Measurements from ENCODE around the gene PCDH11Y.
"Not testable (repeated sequence)": the region's sequence is repeated elsewhere in the genome, so short reads cannot be mapped to it uniquely, and the experiment has no call there.

The PCDH11Y gene

DNA sequence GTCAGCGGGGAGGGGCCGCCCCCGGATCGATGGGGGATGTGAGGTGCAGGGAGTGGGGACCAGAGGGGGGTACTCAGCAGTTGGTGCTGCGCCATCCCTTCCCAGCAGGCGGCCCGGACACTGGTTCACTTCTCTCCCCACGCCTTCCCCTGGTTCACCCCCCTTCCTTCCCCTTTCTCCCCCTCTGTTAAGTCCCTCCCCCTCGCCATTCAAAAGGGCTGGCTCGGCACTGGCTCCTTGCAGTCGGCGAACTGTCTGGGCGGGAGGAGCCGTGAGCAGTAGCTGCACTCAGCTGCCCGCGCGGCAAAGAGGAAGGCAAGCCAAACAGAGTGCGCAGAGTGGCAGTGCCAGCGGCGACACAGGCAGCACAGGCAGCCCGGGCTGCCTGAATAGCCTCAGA lies at the start of gene PCDH11Y:
Gene PCDH11Y (plus strand): TSS at position 240 of the 400 bp plus-strand sequence. CDS start 56,804 bp downstream, outside the sequence.
- DNase-seq (ENCODE audit: low read depth in 2 of 3, low spot score in 2 of 3): not testable (repeated sequence)

DNA sequence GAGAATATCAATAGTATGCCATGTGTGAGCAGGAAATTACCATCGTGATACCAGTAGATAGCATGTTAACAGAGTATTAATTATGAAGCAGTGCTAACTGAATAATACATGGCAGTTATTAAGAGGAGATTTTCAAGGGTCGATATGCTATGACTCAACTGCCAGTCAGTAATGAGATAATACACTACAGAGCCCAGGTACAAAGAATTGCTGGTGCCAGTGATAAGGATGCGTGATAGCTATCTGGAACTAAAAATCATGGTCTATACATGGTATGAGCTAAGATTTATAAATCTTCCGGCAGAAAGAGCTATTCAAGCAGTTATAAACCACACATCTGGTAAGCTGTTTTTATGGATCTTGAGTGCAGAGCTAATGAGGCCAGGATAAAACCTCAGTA lies 32.2 kb upstream of the PCDH11Y start:
- DNase-seq (ENCODE audit: low read depth in 2 of 3, low spot score in 2 of 3): not testable (repeated sequence)

GRCh38 chrY:4991743-4992400 lies 8.2 kb upstream of the PCDH11Y start:
- not testable (repeated sequence) for DNase-seq (ENCODE audit: low read depth in 2 of 3, low spot score in 2 of 3)

DNA sequence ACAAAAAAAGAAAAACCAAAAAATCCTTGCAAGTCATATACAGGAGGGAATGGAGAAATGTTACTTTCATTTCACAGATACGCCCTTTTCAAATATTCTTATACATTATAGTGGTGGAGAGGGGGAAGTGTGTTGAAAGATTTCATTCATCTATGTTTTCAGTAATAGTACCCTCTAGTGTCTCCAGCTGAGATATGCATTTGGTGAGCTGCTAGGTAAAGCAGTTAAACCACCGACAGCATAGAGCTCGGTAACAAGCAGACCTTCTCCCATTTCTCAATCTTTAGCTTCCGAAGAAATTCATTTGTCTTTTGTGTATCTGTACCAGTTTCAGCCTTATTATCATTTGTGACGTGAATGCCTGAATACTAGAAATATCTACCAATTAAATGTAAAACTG lies 5.2 kb upstream of the PCDH11Y start:
- DNase-seq (ENCODE audit: low read depth in 2 of 3, low spot score in 2 of 3): not testable (repeated sequence)

DNA sequence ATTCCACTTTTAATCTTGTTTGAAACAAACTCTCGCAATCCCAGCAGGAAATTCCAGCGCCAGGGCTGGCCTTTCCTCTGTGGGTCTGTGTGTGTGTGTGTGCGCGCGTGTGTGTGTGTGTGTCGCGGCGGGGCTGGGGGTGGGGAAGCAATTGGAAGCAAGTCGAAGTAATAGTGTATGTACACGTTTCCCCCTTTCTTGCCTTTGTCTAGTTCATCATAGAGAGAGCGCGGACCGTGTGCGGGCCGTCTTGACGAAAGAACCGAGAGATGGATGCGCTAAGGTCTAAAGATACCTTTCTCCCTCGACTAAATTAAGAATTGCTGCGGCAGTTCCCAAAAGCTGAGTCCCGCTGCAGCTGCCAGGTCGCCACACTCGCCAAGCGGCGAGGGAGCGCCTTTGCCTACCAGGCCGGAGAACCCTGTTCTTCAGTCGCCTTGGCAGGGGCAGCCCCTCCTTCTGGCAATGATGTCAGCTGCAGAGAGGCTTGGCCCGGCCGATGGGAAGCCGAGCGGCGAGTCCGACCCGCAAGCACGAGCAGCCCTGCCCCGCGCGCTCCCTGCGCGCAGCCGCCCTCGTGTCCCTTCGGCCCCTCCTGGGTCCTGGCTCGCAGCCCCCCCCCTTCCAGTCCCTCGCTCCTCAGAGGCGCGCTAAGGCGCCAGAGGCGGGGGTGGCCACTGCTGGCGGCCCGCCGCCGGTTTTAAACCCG lies 2.5 kb downstream of the PCDH11Y start:
- DNase-seq (ENCODE audit: low read depth in 2 of 3, low spot score in 2 of 3): not testable (repeated sequence)

- not testable (repeated sequence) for DNase-seq (ENCODE audit: low read depth in 2 of 3, low spot score in 2 of 3)
These were observed 39.0 kb downstream of the PCDH11Y start for GRCh38 chrY:5038972-5039523.

- not testable (repeated sequence) for DNase-seq (ENCODE audit: low read depth in 2 of 3, low spot score in 2 of 3)
These were observed 82.9 kb downstream of the PCDH11Y start for GRCh38 chrY:5083017-5083416.

GRCh38 chrY:5182998-5183397 lies 182.9 kb downstream of the PCDH11Y start:
- not testable (repeated sequence) for DNase-seq (ENCODE audit: low read depth in 2 of 3, low spot score in 2 of 3)

DNA sequence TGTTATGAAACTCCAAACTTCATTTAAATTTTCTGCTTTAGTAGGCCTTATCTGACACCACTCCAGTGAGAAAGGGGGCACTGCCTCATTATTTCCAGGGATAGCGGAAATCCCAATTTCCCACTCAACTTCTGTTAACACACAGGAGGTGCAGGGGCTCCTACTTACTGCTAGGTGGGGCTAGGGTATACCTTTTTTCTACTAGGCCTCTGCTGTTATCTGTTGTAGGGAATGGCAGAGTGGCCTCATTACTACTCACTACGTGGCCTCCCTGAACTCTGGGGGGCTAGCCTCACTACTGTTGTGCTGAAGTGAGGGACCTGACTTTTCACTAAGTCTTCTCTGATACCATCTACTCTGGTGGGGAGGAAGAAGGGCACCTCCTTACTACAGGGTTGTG lies 215.0 kb downstream of the PCDH11Y start:
- DNase-seq (ENCODE audit: low read depth in 2 of 3, low spot score in 2 of 3): not testable (repeated sequence)

DNA sequence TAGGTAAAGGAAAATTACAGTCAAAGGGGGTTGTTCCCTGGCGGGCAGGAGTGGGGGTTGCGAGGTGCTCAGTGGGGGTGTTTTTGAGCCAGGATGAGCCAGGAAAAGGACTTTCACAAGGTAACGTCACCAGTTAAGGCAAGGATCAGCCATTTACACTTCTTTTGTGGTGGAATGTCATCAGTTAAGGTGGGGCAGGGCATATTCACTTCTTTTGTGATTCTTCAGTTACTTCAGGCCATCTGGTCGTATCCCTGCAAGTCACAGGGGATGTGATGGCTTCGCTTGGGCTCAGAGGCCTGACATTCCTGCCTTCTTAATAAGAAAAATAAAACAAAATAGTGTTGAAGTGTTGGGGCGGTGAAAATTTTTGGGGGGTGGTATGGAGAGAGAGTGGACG lies 324.8 kb downstream of the PCDH11Y start:
- DNase-seq (ENCODE audit: low read depth in 2 of 3, low spot score in 2 of 3): not testable (repeated sequence)

- DNase-seq (ENCODE audit: low read depth in 2 of 3, low spot score in 2 of 3): not testable (repeated sequence)
These were observed 342.1 kb downstream of the PCDH11Y start for GRCh38 chrY:5342220-5342619.

DNA sequence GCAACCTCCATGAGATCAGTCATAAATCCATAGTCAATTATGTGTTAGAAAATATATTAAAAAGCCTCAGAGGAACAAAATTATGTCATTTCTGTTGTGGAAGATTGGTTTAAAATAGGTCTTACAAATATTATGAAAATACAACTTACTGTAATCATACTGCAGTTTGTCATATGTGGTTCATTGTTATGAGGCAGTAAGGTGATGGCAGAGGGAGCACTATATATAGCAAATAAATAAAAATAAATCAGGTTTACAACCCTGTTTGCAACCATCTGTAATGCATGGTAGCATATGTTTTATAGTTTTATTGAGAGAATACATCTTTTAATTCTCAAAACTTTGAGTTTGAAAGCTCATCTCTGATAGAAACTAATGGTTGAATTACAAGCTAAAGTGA lies 543.6 kb downstream of the PCDH11Y start:
- not testable (repeated sequence) for DNase-seq (ENCODE audit: low read depth in 2 of 3, low spot score in 2 of 3)

GRCh38 chrY:5638589-5638988 lies 638.5 kb downstream of the PCDH11Y start:
- DNase-seq (ENCODE audit: low read depth in 2 of 3, low spot score in 2 of 3): not testable (repeated sequence)

GRCh38 chrY:5679265-5679664 lies 679.2 kb downstream of the PCDH11Y start:
- DNase-seq (ENCODE audit: low read depth in 2 of 3, low spot score in 2 of 3): not testable (repeated sequence)

DNA sequence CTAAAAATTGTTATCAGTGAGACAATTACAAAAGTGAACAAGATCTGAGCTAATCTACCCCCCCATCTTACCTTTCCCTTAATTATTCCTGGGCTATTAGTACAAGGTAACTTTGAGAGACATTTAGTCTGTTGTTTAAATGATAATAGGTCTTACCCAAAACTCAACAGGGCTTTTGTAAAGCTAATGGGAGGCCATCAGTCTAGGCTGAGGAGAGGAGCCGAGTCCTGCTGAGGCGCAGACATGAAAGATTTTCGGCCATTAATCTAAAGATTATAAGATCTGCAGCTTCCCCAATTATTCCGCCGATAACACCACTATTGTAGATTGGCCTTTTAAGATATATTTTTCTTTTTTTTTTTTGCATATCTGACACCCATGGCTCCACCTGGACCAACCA lies 708.6 kb downstream of the PCDH11Y start:
- DNase-seq (ENCODE audit: low read depth in 2 of 3, low spot score in 2 of 3): not testable (repeated sequence)

DNA sequence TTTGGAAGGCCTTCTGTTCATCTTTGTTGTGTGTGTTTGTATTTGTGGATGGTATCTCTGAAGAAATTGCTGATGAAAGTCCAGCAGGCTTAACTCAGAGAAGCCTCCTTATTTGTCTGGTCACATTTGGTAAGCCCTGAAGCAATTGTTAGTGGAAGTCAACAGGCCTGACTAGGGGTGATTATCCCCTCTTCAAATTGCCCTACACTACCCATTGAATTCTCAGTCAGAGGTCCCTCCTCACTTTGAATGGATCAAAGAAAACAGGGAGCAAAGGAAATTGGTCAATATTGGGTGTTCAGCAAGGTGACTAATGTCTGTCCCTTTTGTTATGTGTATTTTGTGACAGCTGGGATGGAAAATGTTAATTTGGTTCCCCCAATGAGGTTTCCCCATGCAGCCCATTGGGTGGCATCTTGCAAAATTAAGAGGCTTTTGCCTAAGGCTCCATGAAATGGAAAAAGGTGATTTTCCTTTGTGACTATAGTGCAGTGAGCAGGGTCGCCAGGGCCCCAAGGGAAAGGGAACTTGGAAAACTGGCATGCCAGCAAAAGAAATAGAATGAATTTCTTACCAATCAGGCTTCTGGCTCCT lies 709.8 kb downstream of the PCDH11Y start:
- DNase-seq (ENCODE audit: low read depth in 2 of 3, low spot score in 2 of 3): not testable (repeated sequence)

GRCh38 chrY:5761403-5761802 lies 761.3 kb downstream of the PCDH11Y start:
- DNase-seq (ENCODE audit: low read depth in 2 of 3, low spot score in 2 of 3): not testable (repeated sequence)

- not testable (repeated sequence) for DNase-seq (ENCODE audit: low read depth in 2 of 3, low spot score in 2 of 3)
These were observed 776.4 kb downstream of the PCDH11Y start for GRCh38 chrY:5776485-5776884.
